GM21367 (cell line): ENCODE data around the gene HOXA3.

ENCODE experiments used
- ATAC-seq: cut with Tn5 transposase; IDR thresholded peaks from one replicate; pipeline ENCODE4 v1.9.1; 2021; ENCODE audit not compliant: unreplicated experiment

The HOXA3 gene

DNA sequence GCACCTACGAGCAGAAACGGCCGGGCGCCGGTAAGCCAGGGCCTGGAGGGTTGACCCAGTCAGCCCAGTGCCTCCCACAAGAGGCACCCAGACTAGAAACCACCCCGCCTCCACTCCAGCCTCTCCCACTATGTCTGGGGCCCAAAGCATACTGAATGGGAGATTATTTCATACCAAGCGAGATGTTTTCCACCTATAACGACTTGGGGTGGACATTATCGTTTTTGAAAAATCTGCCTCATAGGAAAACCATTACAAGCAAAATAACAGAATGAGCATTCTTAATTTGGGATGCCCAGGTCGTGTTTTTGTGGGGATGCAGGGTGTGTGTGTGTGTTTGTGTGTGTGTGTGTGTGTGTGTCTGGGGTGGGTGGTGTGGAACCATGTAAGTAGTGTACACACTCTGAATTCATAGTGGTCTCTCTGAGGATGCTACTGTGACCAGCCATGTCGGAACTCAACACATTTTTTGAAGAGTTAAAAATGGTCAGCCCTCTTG, 6.4 kb downstream of the HOXA3 start:
- ATAC-seq, result no peak

DNA sequence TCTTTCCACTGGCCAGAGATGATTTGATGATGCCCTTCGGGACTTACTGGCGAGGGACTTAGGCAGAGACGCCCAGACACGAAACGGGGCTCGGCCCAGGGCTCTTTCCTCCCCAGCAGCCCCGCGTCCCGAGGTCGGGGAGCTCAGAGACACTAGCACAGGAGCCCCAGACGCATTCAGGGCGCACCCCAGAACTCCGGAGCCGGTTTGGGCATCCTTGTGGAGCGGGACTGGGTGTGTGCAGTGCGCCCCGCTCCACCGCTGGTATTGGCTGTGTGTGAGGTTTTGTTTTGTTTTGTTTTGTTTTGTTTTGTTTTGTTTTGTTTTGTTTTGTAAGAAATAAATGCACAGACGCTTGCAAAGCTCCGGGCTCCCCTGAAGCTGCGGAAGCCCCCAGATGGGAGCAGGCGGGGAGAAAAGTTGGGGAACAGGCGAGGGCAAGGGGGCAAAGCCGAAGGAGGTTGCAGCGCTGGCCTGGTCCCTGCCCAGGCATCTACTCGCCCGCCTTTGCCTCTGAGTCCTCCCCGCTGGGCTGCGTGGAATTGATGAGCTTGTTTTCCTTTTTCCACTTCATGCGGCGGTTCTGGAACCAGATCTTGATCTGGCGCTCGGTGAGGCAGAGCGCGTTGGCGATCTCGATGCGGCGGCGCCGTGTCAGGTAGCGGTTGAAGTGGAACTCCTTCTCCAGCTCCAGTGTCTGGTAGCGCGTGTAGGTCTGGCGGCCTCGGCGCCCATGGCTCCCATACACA, 7.0 kb downstream of the HOXA3 start:
- ATAC-seq, result no peak

DNA sequence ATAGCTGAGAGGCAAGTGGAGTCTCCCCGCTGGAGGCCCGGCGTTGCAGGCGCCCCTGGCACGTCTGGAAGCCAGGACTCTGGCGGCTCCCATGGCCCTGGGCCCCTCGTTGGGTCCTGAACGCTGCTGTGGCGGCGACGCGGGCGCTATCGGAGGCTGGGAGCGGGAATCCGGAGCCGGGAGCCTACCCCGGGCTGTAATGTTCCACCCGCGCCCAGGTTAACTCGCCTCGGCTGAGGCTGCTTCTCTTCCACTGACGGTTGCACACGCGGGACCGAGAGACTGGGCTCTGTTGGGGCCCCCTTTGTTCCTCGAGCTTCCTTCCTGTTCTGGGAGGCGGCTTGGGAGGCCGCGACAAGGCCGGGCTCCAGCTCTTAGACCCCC, 7.6 kb downstream of the HOXA3 start:
- ATAC-seq, result no peak

DNA sequence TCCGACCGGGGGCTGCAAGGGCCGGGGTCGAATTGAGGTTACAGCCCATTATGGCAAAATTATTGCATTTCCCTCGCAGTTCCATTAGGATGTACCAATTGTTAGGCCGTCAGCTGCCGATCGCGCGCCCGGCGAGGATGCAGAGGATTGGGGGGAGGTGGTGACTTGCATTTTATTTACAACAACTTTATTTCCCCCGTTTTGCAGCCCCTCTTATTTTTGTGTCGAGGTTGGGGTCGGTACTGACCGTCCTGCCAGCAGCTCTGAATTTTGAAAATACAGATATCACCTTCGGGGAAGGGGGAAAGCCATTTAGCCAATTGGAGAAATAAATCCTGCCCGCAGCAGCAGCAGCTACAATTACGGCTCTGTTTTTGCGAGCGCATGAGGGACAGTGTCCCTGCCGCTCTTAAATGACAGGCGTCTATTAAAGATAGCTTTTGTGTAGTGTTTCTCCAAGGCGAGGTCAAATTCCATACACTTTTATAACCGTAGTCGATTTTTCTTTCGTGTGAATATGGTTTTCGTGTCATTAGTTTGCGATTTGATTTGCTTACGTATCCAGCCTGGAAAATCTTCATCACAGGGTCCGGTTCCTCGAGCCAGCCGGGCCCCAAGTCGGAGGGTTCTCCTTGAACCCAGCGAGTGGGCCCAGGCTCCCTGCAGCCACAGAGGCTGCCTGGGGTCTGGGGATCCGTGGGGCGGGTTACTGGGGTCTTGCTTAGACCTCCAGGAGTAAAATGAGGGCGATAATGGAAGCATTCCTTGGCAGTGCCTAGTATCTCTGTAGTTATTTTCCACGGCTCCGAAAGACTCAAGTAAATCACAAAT, 8.2 kb downstream of the HOXA3 start:
- ATAC-seq, result no peak

DNA sequence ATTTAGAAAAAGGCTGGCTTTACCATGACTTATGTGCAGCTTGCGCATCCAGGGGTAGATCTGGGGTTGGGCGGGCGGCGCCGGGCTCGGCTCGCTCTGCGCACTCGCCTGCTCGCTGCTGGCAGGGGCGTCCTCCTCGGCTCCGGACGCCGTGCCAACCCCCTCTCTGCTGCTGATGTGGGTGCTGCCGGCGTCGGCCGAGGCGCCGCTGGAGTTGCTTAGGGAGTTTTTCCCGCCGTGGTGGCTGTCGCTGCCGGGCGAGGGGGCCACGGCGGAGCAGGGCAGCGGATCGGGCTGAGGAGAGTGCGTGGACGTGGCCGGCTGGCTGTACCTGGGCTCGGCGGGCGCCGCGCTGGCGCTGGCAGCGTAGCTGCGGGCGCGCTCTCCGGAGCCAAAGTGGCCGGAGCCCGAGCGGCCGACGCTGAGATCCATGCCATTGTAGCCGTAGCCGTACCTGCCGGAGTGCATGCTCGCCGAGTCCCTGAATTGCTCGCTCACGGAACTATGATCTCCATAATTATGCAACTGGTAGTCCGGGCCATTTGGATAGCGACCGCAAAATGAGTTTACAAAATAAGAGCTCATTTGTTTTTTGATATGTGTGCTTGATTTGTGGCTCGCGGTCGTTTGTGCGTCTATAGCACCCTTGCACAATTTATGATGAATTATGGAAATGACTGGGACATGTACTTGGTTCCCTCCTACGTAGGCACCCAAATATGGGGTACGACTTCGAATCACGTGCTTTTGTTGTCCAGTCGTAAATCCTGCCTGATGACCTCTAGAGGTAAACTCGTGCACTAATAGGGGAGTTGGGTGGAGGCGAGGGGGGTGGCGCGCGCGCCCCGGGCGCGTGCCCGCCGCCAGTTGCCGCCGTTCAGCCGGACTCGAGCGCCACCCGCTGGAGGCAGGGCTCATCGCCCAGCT, 9.1 kb downstream of the HOXA3 start, which contains the start of gene HOXA5:
TSS of gene HOXA5 (minus strand) at position 659 of the 927 bp plus-strand sequence. CDS start at position 585, 74 bp downstream.
- ATAC-seq, result no peak

DNA sequence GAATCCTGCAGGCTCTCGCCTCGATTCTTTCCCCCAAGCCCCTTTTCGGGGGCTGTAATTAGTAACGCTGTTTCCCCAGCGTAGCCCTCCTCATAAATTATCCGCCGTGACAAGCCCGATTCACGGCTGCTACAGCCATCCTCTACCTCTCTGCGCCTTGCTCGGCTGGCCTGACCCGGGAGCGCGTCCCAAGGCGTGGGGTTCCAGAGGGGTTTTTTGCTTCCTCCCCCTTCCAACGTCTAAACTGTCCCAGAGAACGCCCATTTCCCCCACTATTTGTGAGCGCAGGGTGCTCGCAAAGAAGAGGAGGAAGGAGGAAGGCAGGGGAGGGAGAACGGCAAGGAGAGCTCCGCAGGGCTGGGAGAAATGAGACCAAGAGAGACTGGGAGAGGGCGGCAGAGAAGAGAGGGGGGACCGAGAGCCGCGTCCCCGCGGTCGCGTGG, 9.8 kb downstream of the HOXA3 start:
- no peak for ATAC-seq

DNA sequence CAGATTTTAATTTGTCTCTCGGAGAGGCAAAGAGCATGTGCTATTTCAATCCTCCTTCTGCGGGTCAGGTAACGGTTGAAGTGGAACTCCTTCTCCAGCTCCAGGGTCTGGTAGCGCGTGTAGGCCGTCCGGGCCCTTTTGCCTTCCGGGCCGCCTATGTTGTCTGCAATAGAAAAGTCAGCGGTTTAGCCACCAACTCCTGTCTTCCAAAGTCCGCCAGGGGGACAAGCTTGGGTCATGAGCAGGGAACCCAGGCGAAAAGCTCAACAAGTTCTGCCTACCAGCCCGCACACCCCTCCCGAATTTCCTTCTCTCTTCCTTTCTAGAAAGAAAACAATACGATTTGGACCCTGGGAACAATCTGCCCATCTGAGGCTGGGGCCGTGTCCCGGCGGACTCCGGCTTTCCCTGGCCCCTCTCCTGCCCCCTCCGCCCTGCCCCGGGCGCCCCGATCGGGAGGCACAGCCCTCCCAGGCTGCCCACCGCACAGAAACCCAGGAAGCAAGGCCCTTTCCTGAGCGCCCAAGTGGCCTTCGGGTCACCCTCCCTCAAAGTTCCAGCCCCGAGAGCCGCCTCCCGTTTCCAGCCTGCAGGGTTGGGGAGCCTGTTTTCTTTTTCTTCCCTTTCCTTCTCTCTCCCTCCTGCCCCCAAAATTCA, 10.3 kb downstream of the HOXA3 start:
- ATAC-seq, result no peak

DNA sequence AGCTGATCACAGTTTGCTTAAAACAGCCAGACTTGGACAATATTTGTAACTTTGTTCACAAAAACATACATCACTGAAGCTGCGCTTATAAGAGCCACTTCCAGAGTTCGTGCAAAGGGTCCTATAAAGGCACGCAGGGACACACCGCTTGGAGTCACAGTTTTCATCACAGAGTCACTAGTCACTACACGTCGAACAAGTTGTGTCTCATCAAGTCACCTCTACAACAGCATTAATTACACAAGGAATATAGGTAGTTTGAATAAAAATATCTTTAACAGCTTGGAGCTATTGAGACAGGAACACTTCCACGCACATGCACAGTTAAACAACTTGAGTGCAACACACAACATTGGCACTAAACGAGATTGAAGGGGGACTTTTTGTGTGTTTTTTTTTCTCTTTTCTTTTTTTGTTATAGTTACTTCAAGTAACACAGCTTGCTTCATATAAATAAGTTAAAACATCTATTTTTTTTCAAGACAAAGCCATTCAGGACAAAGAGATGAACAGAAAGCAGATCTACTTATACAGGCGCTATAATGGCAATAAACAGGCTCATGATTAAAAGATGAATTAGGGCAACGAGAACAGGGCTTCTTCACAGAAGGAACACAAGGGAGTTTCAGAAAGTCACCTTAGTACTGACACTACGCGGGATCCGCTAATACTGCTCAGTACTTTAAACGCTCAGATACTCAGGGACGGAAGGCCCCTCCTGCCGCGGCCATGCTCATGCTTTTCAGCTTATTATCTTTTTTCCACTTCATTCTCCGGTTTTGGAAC, 11.1 kb downstream of the HOXA3 start:
- ATAC-seq, result no peak

DNA sequence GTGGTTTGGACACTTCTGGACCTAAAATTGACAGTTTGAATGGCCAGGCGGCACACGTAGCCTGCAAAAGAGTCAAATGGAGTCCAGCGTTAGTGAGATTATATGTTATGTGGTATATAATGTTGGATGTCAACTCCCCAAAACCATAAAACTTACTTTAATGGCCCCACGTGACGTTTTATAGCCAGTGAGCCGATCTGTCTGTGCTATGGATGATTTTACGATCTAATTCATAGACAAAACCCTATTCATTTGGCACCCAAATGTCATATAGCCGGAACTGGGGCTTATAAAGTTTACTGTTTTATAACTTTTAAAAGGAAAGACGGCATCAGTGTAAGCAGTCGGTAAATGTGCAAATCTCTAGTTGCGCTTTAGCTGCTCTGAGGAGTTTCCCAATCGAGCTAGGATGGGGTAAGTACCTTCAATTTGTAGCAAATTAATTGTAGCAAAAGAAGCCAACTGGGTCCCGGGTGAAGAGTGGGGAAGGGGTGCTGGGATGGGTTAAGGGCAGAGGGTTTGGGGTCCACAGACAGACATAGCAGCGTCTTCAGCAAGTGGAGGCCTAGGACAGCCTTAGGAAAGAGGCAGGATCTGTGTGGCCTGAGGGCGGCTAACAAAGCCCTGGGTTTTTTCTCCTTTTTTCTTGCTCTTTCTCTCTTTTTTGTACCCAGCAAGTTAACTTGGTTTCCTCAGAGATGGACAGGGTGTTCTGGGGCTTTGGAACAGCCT, 12.1 kb downstream of the HOXA3 start:
- ATAC-seq, result no peak

DNA sequence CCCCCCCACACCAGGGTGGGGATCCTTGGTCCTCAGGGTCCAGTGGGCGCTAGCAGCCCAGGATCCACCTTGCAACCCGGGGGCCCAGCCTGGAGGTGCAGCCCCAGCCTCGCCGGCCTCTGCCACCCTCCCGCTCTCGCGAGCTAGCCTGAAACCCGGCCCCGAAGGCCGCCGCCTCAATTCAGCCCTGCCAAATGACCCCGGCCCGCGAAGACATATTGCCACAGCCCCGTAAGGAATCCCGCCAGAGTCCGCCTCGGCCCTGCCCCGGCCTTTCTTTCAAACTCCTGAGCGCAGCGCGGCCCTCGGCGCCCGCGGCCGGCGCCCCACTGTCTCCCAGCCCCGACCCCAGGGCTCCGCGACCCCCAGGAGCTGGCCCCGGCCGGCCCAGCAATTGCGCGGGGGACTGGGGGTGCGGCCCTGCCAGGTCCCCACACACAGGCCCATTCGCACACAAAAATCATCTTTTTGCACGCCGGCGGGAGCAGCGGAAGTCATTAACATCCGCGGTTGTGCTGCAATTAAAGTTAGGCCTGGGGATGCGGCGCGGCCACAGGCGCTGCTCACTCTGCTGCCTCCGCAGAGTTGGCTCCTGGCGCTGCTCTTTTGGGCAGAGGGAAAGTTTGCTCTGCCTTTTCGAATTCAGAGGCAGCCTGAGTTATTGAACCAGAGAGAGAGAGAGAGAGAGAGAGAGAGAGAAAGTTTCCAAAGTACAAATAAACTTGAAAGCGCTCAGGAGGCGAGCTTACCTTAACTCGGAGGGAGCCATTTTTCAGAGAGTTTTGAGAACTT, 12.9 kb downstream of the HOXA3 start:
- no peak for ATAC-seq

DNA sequence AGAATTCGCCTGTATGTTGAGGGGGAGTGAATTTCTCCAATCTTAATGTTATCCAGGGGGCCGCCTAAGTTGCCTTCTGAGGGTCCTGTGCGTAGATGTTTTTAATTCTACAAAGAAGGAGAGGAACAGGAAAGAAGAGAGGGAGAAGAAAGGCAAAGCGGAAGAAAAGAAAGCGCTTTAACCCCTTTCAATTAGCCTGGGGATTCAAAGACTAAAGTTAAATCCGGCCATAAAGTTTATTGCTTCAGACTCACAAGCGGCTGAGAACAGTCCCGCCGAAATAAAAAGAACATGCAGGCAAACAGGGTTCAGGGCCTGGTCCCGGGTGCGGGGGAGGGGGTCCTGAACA, 13.4 kb downstream of the HOXA3 start:
- no peak for ATAC-seq

DNA sequence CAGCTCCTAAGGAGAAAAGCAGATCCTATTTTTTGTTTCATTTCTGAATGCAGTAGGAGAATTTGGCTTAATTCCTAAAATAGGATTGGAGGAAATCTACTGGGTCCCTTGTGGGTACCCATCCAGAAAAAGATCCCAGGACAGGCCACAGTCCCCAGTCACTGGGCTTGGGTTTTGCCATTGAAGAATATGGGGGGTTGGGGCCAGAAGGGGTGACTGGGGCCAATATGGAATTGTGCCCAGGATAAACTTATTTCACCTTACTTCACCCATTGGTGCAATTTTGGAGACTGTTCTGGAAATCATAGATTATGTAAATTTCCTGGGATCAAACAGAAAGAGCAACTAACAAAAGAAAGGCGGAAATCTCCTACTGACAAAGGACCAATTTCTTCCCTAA, 13.9 kb downstream of the HOXA3 start:
- ATAC-seq, result no peak

DNA sequence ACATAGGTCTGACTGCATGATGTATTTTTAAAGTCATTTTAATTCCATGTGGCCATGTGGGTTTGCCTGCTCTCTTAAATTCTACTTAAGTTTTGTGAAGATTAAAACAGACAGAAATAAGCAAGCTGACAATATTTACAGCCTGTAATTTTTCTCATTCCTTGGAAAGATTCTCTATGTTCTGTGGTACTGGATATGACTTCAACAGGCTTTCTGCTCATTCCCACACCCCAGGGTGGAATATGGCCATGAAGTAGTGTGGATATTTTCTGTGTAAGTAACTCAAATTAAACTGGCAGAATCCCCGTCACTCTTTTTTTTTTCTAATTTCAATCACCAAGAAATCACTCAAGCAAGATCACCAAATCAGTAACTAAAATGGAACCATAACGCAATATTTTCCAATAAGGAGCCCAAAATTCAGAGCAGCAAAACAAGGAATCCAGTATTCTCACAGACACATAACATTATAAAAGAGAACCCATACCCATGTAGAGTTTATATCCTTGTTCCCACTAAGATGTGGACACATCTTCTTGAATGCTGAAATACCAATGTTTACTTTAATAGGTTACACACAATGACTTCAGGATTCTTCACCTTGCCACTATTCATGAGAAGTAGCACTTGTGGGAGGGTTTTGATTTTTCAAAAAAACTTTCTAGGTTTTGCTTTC, 14.6 kb downstream of the HOXA3 start:
- no peak for ATAC-seq

DNA sequence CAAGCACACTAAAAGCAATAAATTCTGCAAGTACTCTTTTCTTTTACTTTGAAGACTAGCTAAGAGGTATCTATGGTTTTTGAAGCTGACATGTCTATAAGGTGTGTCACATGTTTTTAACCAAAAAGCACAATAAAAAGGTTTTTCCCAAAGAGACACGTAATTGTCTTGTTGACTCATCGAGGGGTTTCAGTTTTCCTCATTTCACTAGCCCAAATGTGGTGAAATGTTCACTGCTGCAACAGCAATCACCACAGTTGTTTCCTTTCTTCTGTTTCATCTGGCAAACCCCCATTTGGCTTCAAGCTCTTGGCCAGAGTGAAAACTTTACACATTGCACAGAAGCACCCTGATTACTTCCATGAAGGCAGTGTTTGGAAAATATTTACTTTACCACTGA, 18.0 kb downstream of the HOXA3 start:
- ATAC-seq, result peak; percentile 51

DNA sequence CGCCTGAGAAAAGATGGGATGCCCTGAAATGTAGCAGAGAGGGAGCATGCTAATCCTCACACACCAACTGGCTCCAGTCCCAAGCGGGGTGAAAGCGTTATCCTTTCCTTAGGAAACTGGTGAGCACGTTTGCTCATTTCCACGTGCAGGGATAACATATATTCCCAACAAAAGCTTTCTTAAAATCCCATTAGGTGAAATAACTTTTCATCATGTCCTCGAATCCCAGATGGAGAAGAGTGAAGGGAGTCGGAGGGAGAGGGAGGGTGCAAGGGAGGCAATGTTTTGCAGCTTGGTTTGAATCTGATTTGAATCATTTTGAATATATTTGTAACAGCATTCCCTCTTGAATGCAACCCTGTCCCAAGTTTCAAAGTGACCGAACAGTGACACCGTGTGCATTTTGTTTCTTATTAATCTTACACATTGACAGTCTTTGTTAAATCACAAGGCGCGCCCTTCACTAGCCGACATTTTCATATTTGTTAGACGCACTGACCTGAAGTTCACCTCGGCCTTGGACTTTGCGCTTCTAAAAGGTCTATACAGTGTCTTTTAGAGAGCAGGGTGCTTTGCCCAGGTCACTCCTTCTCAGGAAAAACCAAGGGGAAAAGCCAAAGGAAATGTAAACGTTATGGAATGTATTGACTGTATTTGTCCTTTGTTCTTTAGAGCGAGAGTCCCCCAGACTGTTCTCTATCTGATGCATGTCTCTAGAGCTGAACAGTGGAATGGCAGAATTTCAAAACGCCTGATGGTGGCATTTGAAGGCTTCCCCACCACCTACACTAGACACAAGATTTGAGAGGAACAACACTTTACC, 18.8 kb downstream of the HOXA3 start:
- no peak for ATAC-seq

DNA sequence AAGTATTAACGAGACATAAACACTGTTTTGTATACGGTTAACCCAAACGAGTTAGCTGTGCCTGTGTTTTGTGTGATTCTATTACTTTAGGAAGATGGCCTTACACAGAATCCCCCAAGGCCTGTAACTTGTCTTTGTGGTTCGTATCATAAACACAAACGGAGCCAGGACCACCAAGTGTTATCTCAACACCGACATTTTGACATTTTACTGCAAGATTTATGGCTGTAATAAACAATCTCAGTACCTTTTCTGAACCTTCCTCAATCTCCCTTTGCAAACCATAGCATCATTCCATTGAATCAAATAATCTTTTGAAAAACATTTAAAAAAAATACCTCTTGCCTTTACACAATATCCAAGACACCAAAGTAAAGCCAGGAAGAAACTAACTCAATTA, 19.4 kb downstream of the HOXA3 start:
- no peak for ATAC-seq

DNA sequence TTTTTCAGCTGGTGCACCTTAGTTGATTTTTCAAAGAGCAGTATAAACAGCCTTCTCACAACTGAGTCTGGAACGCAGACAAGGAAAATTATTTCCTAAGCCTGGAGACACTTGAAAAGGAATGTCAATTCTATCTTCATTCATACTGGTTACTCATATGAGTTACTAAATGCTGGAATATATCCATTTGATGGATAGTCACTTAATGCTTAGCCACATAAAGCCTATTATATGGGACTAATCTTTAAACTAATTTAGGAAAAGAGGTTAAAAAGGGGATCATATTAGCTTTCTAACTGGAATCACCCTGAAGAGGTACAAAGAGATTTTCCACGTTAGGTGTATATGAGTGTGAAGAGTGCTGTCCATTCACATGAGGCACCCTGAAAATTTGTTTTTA, 20.2 kb downstream of the HOXA3 start:
- no peak for ATAC-seq
